Myocyte (in vitro differentiated cells): ENCODE data around the gene CYP27C1. TPM values are rescaled to one million over a fixed set of nuclear protein-coding genes. Genes with fewer than 3 reads are reported as not detected.
"Not testable (repeated sequence)": the region's sequence is repeated elsewhere in the genome, so short reads cannot be mapped to it uniquely, and the experiment has no call there.

Experiments
- DNase-seq: peaks from one replicate; pipeline ENCODE4 v3.0.0-alpha.2; 2012; ENCODE audit warnings: low read depth
- total RNA-seq: library from RNA; depleted of rRNA; stranded (reverse); fragments of >200 nt; gene quantifications from 2 replicates; pipeline ENCODE4 v1.2.3, GENCODE V29; 2014

The CYP27C1 gene
- total RNA-seq, 1 donor from 2014 or later = 0.45 TPM

GRCh38 chr2:127224135-127224534 lies 4.0 kb upstream of the CYP27C1 start:
- not testable (repeated sequence) for DNase-seq

DNA sequence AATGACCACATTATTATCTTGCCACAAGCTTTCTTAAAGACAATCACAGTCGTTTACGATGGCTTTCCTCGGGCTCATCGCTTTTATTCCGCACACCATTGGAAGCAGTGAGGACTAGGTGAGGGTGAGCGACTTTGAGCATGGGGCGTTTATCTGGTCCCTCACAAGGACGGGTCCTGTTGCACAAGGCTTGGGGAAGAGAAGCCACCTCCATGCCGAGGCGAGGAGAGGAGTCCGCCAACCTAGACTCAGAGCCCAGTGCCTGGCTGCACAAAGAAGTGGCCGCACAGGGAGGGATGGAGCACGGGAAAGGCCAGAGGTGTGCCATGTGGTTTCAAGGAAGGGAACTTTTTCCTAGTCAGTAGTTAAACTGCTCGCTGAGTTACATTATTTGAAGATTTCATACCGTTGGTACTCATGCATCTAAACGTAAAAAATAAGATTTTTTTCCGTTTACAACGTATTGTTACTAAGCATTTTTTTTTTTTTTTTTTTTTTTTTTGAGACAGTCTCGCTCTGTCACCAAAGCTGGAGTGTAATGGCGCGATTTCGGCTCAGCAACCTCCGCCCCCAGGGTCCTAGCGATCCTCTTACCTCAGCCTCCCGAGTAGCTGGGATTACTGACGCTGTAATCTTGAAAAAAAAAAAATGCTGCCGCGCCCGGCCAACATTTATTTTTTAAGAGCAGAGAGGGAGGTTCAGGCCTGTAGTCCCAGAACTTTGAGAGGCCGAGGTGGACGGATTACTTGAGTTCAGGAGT lies 849 bp upstream of the CYP27C1 start:
- DNase-seq = no peak

- DNase-seq = no peak
Observed at GRCh38 chr2:127219171-127220070, 678 bp downstream of the CYP27C1 start.

- DNase-seq = no peak
Observed at GRCh38 chr2:127218812-127219170, 1.3 kb downstream of the CYP27C1 start.

DNA sequence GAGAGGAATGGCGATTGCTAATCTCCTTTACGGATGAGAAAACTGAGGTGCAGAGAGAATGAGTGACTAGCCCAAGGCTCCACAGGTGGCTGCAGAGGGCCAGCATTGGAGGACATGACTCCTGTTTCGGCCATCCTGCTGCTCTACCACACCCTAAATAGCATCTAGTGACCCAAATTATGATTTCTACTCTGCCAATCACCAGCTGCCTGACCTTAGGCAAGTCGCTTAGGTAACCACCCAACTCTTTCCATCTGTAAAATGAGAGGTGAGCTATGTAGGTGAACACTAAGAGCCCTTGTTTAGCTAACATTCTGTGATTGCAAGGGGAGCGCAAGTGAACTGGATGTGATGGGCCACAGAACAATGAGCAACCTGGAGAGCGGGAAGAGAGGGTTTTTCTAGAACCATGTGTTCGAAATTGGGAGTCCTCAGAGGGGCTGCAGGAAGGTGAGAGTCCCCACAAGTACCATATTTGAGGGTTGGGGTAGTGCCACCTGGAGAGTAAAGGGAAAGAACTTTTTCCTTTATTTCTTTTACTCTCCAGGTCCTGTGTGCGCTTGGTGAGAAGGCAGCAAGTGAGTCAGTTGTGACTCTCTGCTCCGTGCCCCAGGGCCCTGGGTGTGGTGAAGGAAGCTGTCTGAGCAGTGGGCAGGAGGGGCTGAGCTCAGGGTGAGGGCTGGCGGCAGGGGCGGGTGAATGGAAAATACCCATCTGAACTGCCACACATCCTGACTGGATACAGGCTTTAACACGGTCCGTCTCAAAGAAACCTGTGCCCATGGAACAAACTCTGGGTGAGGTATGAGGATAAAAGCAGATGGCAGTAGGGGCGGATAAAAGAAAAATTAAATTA lies 2.4 kb downstream of the CYP27C1 start:
- DNase-seq = peak; percentile 23

DNA sequence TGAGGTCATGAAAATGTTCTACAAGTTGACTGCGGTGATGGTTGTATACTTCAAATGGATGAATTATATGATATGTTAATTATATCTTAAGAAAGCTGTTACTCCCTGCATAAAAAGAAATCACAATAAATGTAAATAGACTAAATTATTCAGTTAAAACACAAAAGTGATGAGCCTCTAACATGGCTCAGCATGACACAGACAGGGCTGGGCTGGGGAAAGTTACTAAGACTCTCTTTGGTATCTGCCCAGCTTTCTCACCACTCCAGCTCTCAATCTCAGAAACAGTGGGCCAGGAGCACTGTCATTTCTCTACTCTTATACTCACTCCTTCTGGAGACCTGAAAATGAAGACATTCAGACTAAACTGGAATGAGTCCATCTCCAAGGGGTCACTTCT lies 3.5 kb downstream of the CYP27C1 start:
- DNase-seq = no peak

DNA sequence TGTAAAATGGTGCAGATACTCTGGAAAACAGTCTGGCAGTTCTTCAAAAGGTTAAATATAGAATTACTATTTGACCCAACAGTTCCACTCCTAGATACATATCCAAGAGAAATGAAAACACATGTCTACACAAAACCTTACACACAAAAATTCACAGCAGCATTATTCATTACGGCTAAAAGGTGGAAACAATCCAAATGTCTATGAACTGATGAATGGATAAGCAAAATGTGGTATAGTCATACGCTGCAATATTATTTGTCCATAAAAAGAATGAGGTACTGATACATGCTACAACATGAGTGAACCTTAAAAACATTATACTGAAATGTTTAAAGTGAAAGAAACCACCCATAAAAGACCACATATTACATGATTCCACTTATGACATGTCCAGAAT lies 4.0 kb downstream of the CYP27C1 start:
- DNase-seq = no peak

DNA sequence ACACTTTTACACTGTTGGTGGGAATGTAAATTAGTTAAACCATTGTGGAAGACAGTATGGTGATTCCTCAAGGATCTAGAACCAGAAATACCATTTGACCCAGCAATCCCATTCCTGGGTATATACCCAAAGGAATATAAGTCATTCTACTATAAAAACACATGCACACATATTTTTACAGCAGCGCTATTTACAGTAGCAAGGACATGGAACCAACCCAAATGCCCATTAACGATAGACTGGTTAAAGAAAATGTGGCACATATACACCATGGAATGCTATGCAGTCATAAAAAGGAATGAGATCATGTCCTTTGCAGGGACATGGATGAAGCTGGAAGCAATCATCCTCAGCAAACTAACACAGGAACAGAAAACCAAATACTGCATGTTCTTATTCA lies 5.9 kb downstream of the CYP27C1 start:
- not testable (repeated sequence) for DNase-seq

GRCh38 chr2:127208313-127208712 lies 11.8 kb downstream of the CYP27C1 start:
- DNase-seq = peak; percentile 88

GRCh38 chr2:127205218-127206125 lies 14.6 kb downstream of the CYP27C1 start:
- no peak for DNase-seq

GRCh38 chr2:127201452-127201851 lies 18.6 kb downstream of the CYP27C1 start:
- DNase-seq = no peak

DNA sequence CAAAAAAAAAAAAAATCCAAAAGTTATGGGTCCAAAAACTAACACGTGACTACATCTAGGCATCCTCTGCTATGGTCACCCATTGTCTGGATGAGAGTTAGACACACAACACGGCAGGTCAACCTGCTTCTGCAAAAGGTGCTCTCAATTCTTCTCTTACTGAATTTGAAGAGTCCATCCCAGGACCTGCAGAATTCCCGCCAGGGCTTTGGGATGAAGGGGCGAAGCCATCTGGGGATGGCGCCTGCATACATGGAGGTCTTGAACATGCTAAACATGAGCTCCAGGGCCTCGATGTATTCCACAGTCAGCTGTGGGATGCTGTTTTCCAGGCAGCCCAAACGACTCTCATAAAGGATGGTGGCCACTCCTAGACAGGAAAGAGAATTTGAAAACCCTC lies 19.1 kb downstream of the CYP27C1 start:
- no peak for DNase-seq

DNA sequence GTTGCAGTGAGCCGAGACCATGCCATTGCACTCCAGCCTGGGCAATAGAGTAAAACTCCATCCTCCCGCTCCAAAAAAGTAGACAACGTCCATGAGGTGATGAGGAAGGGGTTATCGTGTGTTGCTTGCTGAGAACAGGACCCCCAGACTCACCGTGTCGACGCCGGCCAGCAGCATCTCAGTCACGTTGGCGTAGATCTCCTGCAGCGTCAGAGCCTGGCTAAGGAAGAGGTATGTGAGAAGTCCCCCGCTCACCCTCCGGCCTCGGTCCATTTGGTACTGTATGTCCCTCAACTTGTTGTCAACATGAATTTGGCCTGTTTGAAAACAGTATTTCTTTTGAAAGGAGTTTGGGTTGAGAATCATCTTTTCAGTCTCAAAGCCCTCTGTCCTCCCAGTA lies 20.9 kb downstream of the CYP27C1 start:
- DNase-seq = no peak

DNA sequence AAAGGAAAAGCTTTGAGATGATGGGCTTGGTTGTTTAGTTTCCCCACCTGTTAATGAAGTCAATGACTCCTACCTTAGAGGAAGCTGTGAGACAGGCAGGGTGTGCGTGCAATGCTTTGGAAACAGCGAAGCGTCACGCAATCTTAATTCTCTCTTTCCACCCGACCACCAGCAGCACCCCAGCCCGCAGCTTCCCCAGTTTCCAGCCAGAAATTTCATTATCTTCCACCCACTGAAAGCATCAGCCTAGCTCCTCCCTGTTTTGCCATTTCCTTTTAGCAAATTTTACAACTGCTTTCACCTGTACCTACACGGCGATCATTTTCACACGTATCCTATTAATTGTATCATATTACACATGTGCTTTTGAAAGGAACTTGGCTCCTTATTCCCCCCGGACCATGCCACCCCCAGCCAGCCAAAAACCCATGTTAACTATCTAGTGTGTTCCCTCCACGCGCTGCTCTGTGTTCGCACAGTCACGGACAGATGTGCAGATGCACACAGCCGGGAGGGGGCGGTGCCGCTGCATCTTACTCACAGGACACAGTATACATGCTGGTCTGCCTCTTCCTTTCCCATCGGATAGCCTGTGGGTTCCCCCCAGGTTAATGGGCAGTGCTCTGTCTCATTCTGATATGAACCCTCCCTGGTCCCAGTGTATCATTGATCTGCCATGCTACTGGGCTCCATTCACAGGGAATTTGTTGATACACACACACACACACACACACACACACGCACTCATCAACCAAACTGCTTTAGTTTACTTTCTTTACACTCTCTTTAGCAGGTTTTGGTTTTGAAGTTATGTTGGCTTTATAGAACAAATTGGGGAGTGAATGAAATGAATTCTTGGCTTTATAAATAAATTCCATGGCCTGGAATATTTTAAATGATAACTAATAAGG lies 22.4 kb downstream of the CYP27C1 start:
- peak; percentile 47 for DNase-seq

DNA sequence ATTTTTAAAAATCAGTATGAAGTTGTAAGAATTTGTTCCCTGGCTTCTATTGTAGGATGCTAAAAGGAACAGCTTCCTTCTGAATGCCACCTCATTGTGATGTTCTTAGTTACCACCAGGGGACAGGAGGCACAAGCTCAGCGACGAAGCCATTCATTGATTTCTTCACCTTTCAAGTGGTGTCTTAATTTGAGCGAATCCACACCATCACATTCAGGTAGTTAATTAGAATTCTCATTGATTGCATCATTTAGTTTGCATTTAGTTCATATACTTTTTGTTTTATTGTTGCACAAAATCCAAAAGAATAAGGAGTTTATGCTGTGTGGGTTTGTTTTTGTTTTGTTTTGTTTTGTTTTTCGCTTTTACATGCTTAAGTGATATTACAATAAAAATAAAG lies 23.1 kb downstream of the CYP27C1 start:
- no peak for DNase-seq

DNA sequence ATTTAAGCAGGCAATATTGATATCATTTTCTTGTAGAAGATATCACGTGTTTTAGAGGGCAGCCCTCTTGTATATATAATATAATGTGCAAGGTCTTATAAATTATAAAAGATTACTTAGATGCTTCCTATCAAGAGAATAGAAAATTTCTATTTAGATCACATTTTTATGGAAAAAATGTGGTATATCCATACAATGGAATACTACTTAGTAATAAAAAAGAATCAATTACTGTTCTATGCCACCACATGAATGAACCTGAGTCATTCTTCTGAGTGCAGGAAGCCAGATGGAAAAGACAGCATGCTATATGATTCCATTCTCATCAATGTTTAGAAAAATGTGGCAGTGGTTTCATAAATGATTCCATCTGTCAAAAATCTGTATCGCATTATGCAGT lies 23.6 kb downstream of the CYP27C1 start:
- no peak for DNase-seq

- peak; percentile 21 for DNase-seq
Observed at GRCh38 chr2:127195140-127196074, 24.7 kb downstream of the CYP27C1 start.

GRCh38 chr2:127194447-127194846 lies 25.7 kb downstream of the CYP27C1 start:
- DNase-seq = no peak
